GM12878 (cell line): ENCODE results near the gene ERC2. TPM values are rescaled to one million over a fixed set of nuclear protein-coding genes. Genes with fewer than 3 reads are reported as not detected.

Source experiments
- ATAC-seq: fragments of 200-7000 bp; cut with Tn5 transposase; 3 replicates; pipeline ENCODE4 v1.9.1; 2020; ENCODE audit warnings: mild to moderate bottlenecking, moderate library complexity
- BruUV-seq: library from RNA; stranded (reverse); fragments of 400-500 nt; replicated peaks from 2 replicates; lab custom pipeline; 2021; lab: Mats Ljungman, UMichigan
- CTCF ChIA-PET: fragments of 300-600 bp; sonication (Branson Sonifier 250); formaldehyde crosslinking; extraction: SDS; loops from one replicate; lab custom pipeline; 2021; ENCODE audit warnings: inconsistent platforms; lab: Yijun Ruan, JAX
- POLR2A ChIA-PET: fragments of 350-600 bp; formaldehyde crosslinking; extraction: SDS; loops from one replicate; lab custom pipeline; 2021; ENCODE audit warnings: inconsistent platforms; lab: Charles Lee
- RAD21 ChIA-PET: fragments of 300-600 bp; sonication (Branson Sonifier 250); formaldehyde crosslinking; loops from one replicate; lab custom pipeline; 2023; ENCODE audit warnings: antibody characterized with exemption; ENCODE audit not compliant: unreplicated experiment; lab: Charles Lee
- SMC1A ChIA-PET: fragments of 300-600 bp; sonication (Branson Sonifier 250); formaldehyde crosslinking; loops from one replicate; lab custom pipeline; 2023; ENCODE audit not compliant: unreplicated experiment, uncharacterized antibody; lab: Charles Lee
- DNase-seq: peaks from one replicate; pipeline ENCODE4 v3.0.0-alpha.2; 2011; ENCODE audit warnings: low read depth, low spot score
- FAIRE-seq: peaks from 3 replicates; lab custom pipeline; 2011; peaks lifted over from hg19 to GRCh38; lab: Jason Lieb, UNC
- H2AFZ ChIP-seq: 2 replicates; pipeline ENCODE4 v1.6.0; 2011; ENCODE audit warnings: low read depth, low read length, control low read depth; ENCODE audit not compliant: control insufficient read depth
- H3K27ac ChIP-seq: 2 replicates; pipeline ENCODE4 v1.5.1; 2011; ENCODE audit warnings: control low read depth; ENCODE audit not compliant: control insufficient read depth, insufficient read depth
- H3K27me3 ChIP-seq, 2 experiments: replicated peaks in 1 of 2; 2 replicates each; pipeline versions ENCODE4 v1.6.0 to v1.6.1; 2011; ENCODE audit warnings: low read length in 1 of 2; ENCODE audit not compliant: control insufficient read depth in 2 of 2, insufficient read depth in 2 of 2
- H3K36me3 ChIP-seq, 2 experiments: 2 replicates each; pipeline ENCODE4 v1.5.1; 2011; ENCODE audit warnings: low read length in 1 of 2; ENCODE audit not compliant: control insufficient read depth in 2 of 2, insufficient read depth in 2 of 2
- H3K4me1 ChIP-seq: 2 replicates; pipeline ENCODE4 v1.6.1; 2011; ENCODE audit warnings: mild to moderate bottlenecking, low read length, moderate library complexity, mixed read lengths; ENCODE audit not compliant: control insufficient read depth, insufficient read depth
- H3K4me2 ChIP-seq: 2 replicates; pipeline ENCODE4 v1.6.0; 2011; ENCODE audit warnings: control low read depth; ENCODE audit not compliant: control insufficient read depth, insufficient read depth
- H3K4me3 ChIP-seq: fragments of 200-600 bp; sonication (generic); 2 replicates; pipeline ENCODE4 v1.5.1; 2016
- H3K79me2 ChIP-seq: 2 replicates; pipeline ENCODE4 v1.6.0; 2011; ENCODE audit warnings: low read length; ENCODE audit not compliant: control insufficient read depth, insufficient read depth
- H3K9ac ChIP-seq: 2 replicates; pipeline ENCODE4 v1.8.0; 2011; ENCODE audit warnings: low read length, control low read depth, mixed read lengths; ENCODE audit not compliant: control insufficient read depth, insufficient read depth
- H3K9me3 ChIP-seq: replicated peaks from 3 replicates; pipeline ENCODE4 v1.5.1; 2011; ENCODE audit warnings: mild to moderate bottlenecking, low read length; ENCODE audit not compliant: control insufficient read depth, insufficient read depth
- H4K20me1 ChIP-seq: 2 replicates; pipeline ENCODE4 v1.6.0; 2011; ENCODE audit not compliant: control insufficient read depth, insufficient read depth
- HSF1 ChIP-seq: fragments of 150-350 bp; IDR thresholded peaks from 2 replicates; pipeline ENCODE4 v1.6.1; 2014; ENCODE audit warnings: mild to moderate bottlenecking, low read depth, low read length
- LARP7 ChIP-seq: fragments of 450-650 bp; IDR thresholded peaks from 2 replicates; pipeline ENCODE4 v1.6.1; 2017; ENCODE audit warnings: mild to moderate bottlenecking
- MLLT1 ChIP-seq: fragments of 450-650 bp; IDR thresholded peaks from 2 replicates; pipeline ENCODE4 v1.6.1; 2016; ENCODE audit warnings: mild to moderate bottlenecking
- MTA3 ChIP-seq: IDR thresholded peaks from 2 replicates; pipeline ENCODE4 v1.6.1; 2012; ENCODE audit warnings: low read length, inconsistent platforms, borderline replicate concordance
- PBX3 ChIP-seq: IDR thresholded peaks from 2 replicates; pipeline ENCODE4 v1.6.1; 2011; ENCODE audit warnings: mild to moderate bottlenecking, low read depth, low read length, moderate library complexity; ENCODE audit not compliant: insufficient replicate concordance
- WRNIP1 ChIP-seq: IDR thresholded peaks from 2 replicates; pipeline ENCODE4 v1.6.1; 2011; ENCODE audit warnings: low read depth, low read length, improper control_type of control experiment, borderline replicate concordance
- ZBED1 ChIP-seq: IDR thresholded peaks from 2 replicates; pipeline ENCODE4 v1.6.1; 2016; ENCODE audit warnings: borderline replicate concordance
- WGBS: methylation state at CpG from one replicate; pipeline ENCODE4 v1.1.6; 2016; ENCODE audit warnings: low lambda C conversion rate; ENCODE audit not compliant: insufficient replicate concordance, insufficient coverage; ENCODE audit errors: missing lambda C conversion rate; 5-methylcytosine and 5-hydroxymethylcytosine counted together
- in situ Hi-C: fragments of 300-500 bp; cut with MboI; formaldehyde crosslinking; loops from 9 replicates; pipeline ENCODE4 v1.14.3; 2018; ENCODE audit warnings: mixed read lengths
- intact Hi-C: fragments of 100-400 bp; cut with micrococcal nuclease; formaldehyde crosslinking; loops from one replicate; pipeline ENCODE4 v1.14.2; 2022; ENCODE audit not compliant: unreplicated experiment
- polyA plus RNA-seq, 11 experiments: library from polyadenylated mRNA; depleted of rRNA in 4 of 11; unstranded in 6 of 11; stranded (reverse) in 5 of 11; fragments of >200 nt; fragmentation: Nextera tagmentation in 4 of 11; fragmentation: Illumina TruSeq in 1 of 11; extraction: Ambion mirVana in 4 of 11; extraction: Trizol in 1 of 11; gene quantifications; 1 replicate in 1 of 11; 2 replicates in 10 of 11; pipeline versions ENCODE4 v1.2.1 to v1.2.3, GENCODE V29; 2011 to 2016; ENCODE audit warnings: inconsistent platforms in 2 of 11, missing spikeins in 2 of 11, low read depth in 1 of 11
- total RNA-seq, 4 experiments: library from RNA; depleted of rRNA in 3 of 4; stranded (reverse); fragments of >200 nt in 3 of 4; fragmentation: Illumina TruSeq in 1 of 4; extraction: Trizol in 1 of 4; gene quantifications; 2 replicates each; pipeline versions ENCODE4 v1.2.1 to v1.2.3, GENCODE V29; 2013 to 2021

The ERC2 gene
- total and polyA plus RNA-seq, 10 of the 15 experiments (the other 5 are each of a cell fraction or from before 2014, with no cell fraction given), result 0.06 to 1.4 (median 0.12) TPM; not detected in 3

DNA sequence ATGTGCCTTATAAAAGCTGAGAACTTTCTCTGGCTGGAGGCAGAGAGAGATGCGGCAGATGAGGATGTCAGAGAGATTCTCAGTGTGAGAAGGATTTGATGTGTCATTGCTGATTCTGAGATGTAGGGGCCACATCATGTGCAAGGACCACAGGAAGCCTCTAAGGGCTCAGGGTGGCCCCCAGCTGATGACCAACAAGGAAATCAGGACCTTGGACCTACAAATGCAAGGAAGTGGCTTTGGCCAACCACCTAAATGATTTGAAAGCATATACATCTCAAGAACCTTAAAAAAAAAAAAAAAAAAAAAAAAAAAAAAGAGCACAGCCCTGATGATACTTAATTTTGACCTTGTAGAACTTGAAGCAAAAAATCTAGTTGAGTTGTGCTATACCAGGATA is 282.4 kb downstream of the ERC2 start:
- no peak overlapping the region for H3K9ac ChIP-seq
- ChIA-PET CTCF (no interaction called here), RAD21 (no interaction called here), SMC1A (no interaction called here), POLR2A (no interaction called here)
- no peaks in the 10 kb centered on the region for H3K4me1 ChIP-seq
- no peak for FAIRE-seq
- DNase-seq, result no peak
- no peak overlapping the region for H3K27ac ChIP-seq
- no TSS peak for BruUV-seq
- no peak overlapping the region for H3K4me2 ChIP-seq
- TF ChIP-seq LARP7 (no peak), MTA3 (no peak), MLLT1 (no peak), ZBED1 (no peak), WRNIP1 (no peak), PBX3 (no peak), HSF1 (no peak)
- intact Hi-C loops (no loop called here), in situ Hi-C loops (no loop called here)
- no peaks in the 10 kb centered on the region for H3K9me3 ChIP-seq
- WGBS, result 82% methylated on average over 1 of the region's 1 CpG
- H3K27me3 ChIP-seq, result no peaks in the 10 kb centered on the region
- H3K4me3 ChIP-seq, result no peak overlapping the region
- no peaks in the 10 kb centered on the region for H4K20me1 ChIP-seq
- ATAC-seq, result no peak
- H2AFZ ChIP-seq, result no peak overlapping the region
- H3K79me2 ChIP-seq, result no peaks in the 10 kb centered on the region
- H3K36me3 ChIP-seq, result no peaks in the 10 kb centered on the region
